CD8-positive, alpha-beta memory T cell (primary cell): ENCODE measurements around the gene RAD51B. TPM values are rescaled to one million over a fixed set of nuclear protein-coding genes. Genes with fewer than 3 reads are reported as not detected.

Experiments used
- CTCF ChIA-PET: fragments of 350-600 bp; sonication (Branson Sonifier 250); formaldehyde crosslinking; loops from one replicate; lab custom pipeline; 2021; ENCODE audit warnings: antibody characterized with exemption; lab: Charles Lee
- POLR2A ChIA-PET: fragments of 350-600 bp; sonication (Branson Sonifier 250); formaldehyde crosslinking; loops from one replicate; lab custom pipeline; 2021; ENCODE audit warnings: antibody characterized with exemption; lab: Charles Lee
- DNase-seq, 5 donors: peaks; one replicate each; pipeline versions ENCODE4 v3.0.0 to v3.0.0-alpha.2; 2020 to 2022; ENCODE audit warnings: mixed read lengths in 1 of 5
- H3K27ac ChIP-seq: one replicate; pipeline ENCODE4 v1.7.0; 2013; ENCODE audit warnings: low read depth, mild to moderate bottlenecking, low read length, moderate library complexity
- H3K27me3 ChIP-seq: 2 replicates; pipeline ENCODE4 v1.7.0; 2013; ENCODE audit warnings: low read length, mild to moderate bottlenecking; ENCODE audit not compliant: insufficient read depth, poor library complexity, severe bottlenecking
- H3K36me3 ChIP-seq: 2 replicates; pipeline ENCODE4 v1.7.0; 2013; ENCODE audit warnings: mild to moderate bottlenecking, low read length, moderate library complexity; ENCODE audit not compliant: insufficient read depth
- H3K4me1 ChIP-seq: 2 replicates; pipeline ENCODE4 v1.7.0; 2013; ENCODE audit warnings: mild to moderate bottlenecking, low read length, moderate library complexity; ENCODE audit not compliant: insufficient read depth
- H3K4me3 ChIP-seq: 2 replicates; pipeline ENCODE4 v1.7.0; 2013; ENCODE audit warnings: mild to moderate bottlenecking, low read length
- H3K9me3 ChIP-seq: 2 replicates; pipeline ENCODE4 v1.7.0; 2013; ENCODE audit warnings: mild to moderate bottlenecking, low read length
- H3K27ac Mint-ChIP-seq, 8 donors: one replicate each; pipeline ENCODE4 v1.8.0; 2020 to 2021; ENCODE audit warnings: mixed read lengths in 8 of 8, mild to moderate bottlenecking in 6 of 8, inconsistent platforms in 3 of 8, moderate library complexity in 3 of 8
- H3K27me3 Mint-ChIP-seq, 2 donors: one replicate each; pipeline ENCODE4 v1.8.0; 2020 to 2021; ENCODE audit warnings: mixed read lengths in 2 of 2, mild to moderate bottlenecking in 1 of 2, moderate library complexity in 1 of 2
- H3K36me3 Mint-ChIP-seq, 3 donors: one replicate each; pipeline ENCODE4 v1.8.0; 2020 to 2021; ENCODE audit warnings: mixed read lengths in 3 of 3, inconsistent platforms in 1 of 3, mild to moderate bottlenecking in 1 of 3
- H3K4me1 Mint-ChIP-seq, 3 donors: one replicate each; pipeline ENCODE4 v1.8.0; 2020 to 2021; ENCODE audit warnings: mixed read lengths in 3 of 3, inconsistent platforms in 1 of 3, mild to moderate bottlenecking in 1 of 3
- H3K4me3 Mint-ChIP-seq, 7 donors: one replicate each; pipeline ENCODE4 v1.8.0; 2020 to 2021; ENCODE audit warnings: mixed read lengths in 7 of 7, mild to moderate bottlenecking in 6 of 7, moderate library complexity in 4 of 7, inconsistent platforms in 2 of 7
- H3K9me3 Mint-ChIP-seq, 5 donors: one replicate each; pipeline ENCODE4 v1.8.0; 2020 to 2022; ENCODE audit warnings: mixed read lengths in 5 of 5, mild to moderate bottlenecking in 3 of 5, moderate library complexity in 2 of 5, inconsistent platforms in 1 of 5
- polyA plus RNA-seq: library from polyadenylated mRNA; unstranded; fragments of 300-500 nt; fragmentation: Illumina TruSeq; gene quantifications from one replicate; pipeline ENCODE4 v1.2.3, GENCODE V29; 2021
- total RNA-seq, 2 experiments: library from RNA; stranded (reverse); gene quantifications; one replicate each; pipeline ENCODE4 v1.2.3, GENCODE V29; 2021

Gene RAD51B
- total and polyA plus RNA-seq, 3 experiments from 2014 or later, result 15.7 to 22.9 (median 17.4) TPM

DNA sequence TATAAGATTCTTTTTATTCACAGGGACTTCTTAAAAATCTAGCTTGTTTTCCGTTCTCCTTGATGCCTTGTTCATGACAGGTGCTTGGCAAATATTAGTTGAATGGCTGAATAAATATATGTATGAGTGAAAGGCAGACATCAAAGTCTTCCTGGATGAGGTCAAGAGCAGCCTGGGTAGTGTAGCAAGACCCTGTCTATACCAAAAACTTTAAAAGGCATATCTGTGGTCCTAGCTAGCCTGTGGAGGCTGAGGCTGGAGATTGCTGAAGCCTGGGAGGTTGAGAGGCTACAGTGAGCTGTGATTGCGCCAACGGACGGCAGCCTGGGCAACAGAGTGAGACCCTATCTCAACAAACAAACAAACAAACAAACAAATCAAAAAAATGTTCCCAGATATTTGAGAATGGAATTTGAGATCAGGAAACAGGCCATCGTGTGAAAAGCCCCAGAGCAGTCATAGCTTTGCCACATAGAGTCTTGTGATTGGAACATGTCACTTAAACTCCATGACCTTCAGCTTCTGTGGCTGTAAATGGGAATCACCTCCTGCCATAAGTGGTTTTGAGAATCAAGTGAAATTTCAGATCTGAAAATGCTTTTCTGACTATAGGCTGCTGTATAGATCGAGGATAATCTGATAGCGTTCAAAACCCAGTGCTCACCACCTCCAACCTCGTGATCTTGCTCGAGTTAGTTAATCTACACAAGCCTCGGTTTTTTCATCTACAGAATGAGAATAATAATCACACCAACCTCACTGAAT lies 908.9 kb downstream of the RAD51B start:
- no peaks in the 10 kb centered on the region for H3K36me3 Mint-ChIP-seq
- no peak overlapping the region for H3K27ac ChIP-seq
- ChIA-PET CTCF (interaction anchor here (1.1 kb wide), 1 partner anchor 61 kb away, joined by 4 read pairs; no protein-coding TSS in a partner anchor), POLR2A (no interaction called here)
- peaks cover 16 to 28% (median 17%) of the 10 kb centered on the region in 3 donors for H3K4me1 Mint-ChIP-seq
- H3K4me3 ChIP-seq, result no peak overlapping the region
- peak overlapping the region in 1 of 7 donors; percentile 54 for H3K4me3 Mint-ChIP-seq
- DNase-seq, result no peak
- H3K9me3 Mint-ChIP-seq, result no peaks in the 10 kb centered on the region
- no peaks in the 10 kb centered on the region for H3K27me3 ChIP-seq
- H3K27me3 Mint-ChIP-seq, result peaks cover 0 to 2% of the 10 kb centered on the region in 2 donors
- peak overlapping the region in 1 of 8 donors; percentile 29 for H3K27ac Mint-ChIP-seq
- no peaks in the 10 kb centered on the region for H3K36me3 ChIP-seq
- H3K4me1 ChIP-seq, result peaks cover 5% of the 10 kb centered on the region
- no peaks in the 10 kb centered on the region for H3K9me3 ChIP-seq

DNA sequence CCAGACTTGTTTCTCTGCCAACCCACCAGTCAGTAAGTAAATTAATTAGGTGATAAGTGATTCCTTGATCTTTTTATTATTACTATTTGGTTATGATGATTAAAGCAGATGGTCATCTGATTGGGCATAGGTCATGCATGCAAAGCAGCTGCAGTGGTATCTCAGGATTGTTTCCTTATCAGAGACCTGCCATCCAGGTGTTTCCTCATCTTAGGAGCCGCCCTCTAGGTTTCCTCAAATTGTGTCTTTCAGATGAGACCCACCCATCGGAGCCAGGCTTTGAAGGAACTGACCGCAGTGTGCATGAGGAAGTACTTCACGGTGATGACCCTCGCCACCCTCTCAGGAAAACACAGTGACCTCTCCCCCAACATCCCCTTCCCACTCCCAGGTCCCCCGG lies 910.0 kb downstream of the RAD51B start:
- Mint-ChIP-seq H3K9me3 (no peaks in the 10 kb centered on the region), H3K4me3 (no peak overlapping the region), H3K36me3 (no peaks in the 10 kb centered on the region), H3K4me1 (peaks cover 26 to 38% (median 27%) of the 10 kb centered on the region in 3 donors), H3K27me3 (peaks cover 0 to 2% of the 10 kb centered on the region in 2 donors), H3K27ac (peak overlapping the region in 2 of 8 donors; percentile 54 to 74)
- DNase-seq, result peak in 1 of 5 donors; percentile 19
- H3K4me1 ChIP-seq, result peaks cover 15% of the 10 kb centered on the region
- H3K36me3 ChIP-seq, result no peaks in the 10 kb centered on the region
- H3K9me3 ChIP-seq, result no peaks in the 10 kb centered on the region
- H3K4me3 ChIP-seq, result no peak overlapping the region
- no peaks in the 10 kb centered on the region for H3K27me3 ChIP-seq
- CTCF ChIA-PET, result interaction anchor here (0.6 kb wide), 1 partner anchor 36 kb away, joined by 3 read pairs; no protein-coding TSS in a partner anchor
- POLR2A ChIA-PET, result no interaction called here
- no peak overlapping the region for H3K27ac ChIP-seq

DNA sequence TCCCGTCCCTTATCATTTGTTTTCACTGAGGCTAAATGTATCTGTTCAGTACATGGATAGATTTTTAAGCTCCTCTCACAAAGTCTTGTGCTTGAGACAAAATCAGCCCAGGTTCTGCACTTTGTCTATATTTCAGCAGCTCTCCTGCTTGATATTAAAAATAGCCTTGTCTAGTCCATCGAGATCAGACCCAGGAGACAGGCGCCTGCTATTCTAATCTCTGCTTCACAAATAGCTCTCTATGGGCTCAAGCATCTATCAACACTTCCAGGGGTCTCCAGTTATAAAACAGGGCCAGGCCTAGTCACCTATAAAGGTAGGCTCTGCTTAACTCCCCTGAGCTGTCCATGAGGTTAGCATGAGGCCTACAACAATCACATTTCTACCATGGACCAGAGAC lies 910.8 kb downstream of the RAD51B start:
- ChIA-PET CTCF (no interaction called here), POLR2A (no interaction called here)
- Mint-ChIP-seq H3K4me1 (peaks cover 33 to 46% (median 35%) of the 10 kb centered on the region in 3 donors), H3K27ac (peak overlapping the region in 3 of 8 donors; percentile 5 to 36 (median 12)), H3K36me3 (no peaks in the 10 kb centered on the region), H3K27me3 (peaks cover 0 to 2% of the 10 kb centered on the region in 2 donors), H3K4me3 (no peak overlapping the region), H3K9me3 (no peaks in the 10 kb centered on the region)
- Histone ChIP-seq H3K27ac (no peak overlapping the region), H3K36me3 (no peaks in the 10 kb centered on the region), H3K4me3 (no peak overlapping the region), H3K4me1 (peaks cover 23% of the 10 kb centered on the region), H3K9me3 (no peaks in the 10 kb centered on the region), H3K27me3 (no peaks in the 10 kb centered on the region)
- DNase-seq, result peak in 1 of 5 donors; percentile 3

DNA sequence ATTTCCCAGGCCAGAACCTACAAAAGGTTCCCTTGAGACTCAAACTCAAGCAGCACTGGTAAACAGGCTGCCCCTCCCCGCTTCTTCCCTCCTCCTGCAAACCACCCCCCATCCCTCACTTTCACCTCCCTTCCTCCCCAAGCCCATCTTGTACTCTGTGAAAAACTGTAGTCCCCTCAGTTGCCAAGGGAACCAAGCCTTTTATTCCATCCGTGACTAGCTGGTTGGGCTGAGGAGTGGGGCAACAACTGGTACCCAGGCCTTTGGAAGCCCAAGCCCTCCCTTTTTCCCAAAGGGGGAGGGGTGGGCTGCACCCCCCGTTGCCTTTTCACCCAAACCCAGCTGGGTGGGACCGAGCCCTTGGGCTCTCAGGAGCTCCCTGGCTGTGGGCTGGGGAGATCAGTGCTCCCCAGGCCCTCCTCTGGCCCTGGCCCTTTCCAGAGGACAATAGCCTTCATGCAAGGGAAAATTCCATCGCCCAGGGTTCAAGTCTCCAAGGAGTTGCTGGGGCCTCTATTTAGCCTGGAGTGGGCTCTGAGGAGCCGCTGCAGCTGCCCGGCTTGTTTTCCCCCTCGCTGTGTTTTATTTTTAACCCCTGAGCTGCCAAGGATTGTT lies 911.3 kb downstream of the RAD51B start:
- Histone ChIP-seq H3K27me3 (no peaks in the 10 kb centered on the region), H3K27ac (no peak overlapping the region), H3K36me3 (no peaks in the 10 kb centered on the region), H3K9me3 (no peaks in the 10 kb centered on the region), H3K4me1 (peaks cover 28% of the 10 kb centered on the region), H3K4me3 (no peak overlapping the region)
- CTCF ChIA-PET, result no interaction called here
- Mint-ChIP-seq H3K36me3 (no peaks in the 10 kb centered on the region), H3K4me1 (peaks cover 34 to 52% (median 41%) of the 10 kb centered on the region in 3 donors), H3K27me3 (peaks cover 0 to 2% of the 10 kb centered on the region in 2 donors), H3K9me3 (no peaks in the 10 kb centered on the region), H3K27ac (peak overlapping the region in 4 of 8 donors; percentile 5 to 65 (median 34)), H3K4me3 (no peak overlapping the region)
- DNase-seq, result no peak
- POLR2A ChIA-PET, result no interaction called here

DNA sequence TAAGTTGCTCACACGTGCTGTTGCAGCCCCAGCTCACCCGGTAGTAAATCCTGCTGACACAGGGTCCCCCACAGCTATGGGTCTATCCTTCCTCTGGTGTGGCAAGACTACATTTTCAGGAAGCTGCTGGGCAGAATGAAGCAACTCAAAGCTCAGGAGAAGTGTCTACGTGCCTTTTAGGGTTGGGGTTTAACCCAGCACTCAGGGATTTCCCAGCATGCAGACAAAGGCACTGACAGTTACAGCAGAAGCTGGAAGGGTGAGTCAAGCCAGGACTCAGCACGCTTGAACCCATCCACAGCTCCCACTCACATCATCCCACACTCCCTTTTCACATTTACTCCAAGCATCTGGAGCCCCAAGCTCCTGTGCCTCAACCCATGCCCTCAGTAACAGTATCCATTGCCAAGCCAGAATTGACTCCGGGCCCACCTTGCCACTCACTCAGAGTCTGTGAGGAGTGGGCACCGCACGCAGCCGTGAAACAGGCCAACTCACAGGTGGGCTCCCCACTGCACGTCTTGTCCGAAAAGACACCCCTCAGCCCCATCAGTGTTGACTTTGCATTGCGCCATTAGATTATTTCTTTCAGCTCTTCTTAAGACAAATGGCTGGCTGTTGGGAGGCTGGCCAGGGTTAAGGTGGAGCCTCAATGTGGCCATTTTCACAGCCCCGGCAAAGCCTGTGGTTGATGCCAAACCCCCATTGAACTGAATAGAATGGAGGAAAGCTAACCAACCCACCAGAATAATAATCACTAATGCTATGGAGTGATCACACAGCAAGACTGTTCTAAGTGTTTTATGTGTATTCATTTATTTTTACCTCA lies 913.7 kb downstream of the RAD51B start:
- Histone ChIP-seq H3K4me1 (peaks cover 31% of the 10 kb centered on the region), H3K9me3 (no peaks in the 10 kb centered on the region), H3K27me3 (no peaks in the 10 kb centered on the region), H3K27ac (no peak overlapping the region), H3K36me3 (no peaks in the 10 kb centered on the region), H3K4me3 (no peak overlapping the region)
- DNase-seq, result no peak
- no peaks in the 10 kb centered on the region for H3K36me3 Mint-ChIP-seq
- H3K4me1 Mint-ChIP-seq, result peaks cover 41 to 58% (median 53%) of the 10 kb centered on the region in 3 donors
- ChIA-PET POLR2A (interaction anchor here (0.9 to 1.0 kb wide), 2 partner anchors 51 to 81 kb away, joined by 3 to 8 read pairs; no protein-coding TSS in a partner anchor), CTCF (interaction anchor here (0.9 to 1.9 kb wide), 4 partner anchors 11 to 55 kb away, joined by 3 to 5 read pairs (median 4); no protein-coding TSS in a partner anchor)
- H3K27me3 Mint-ChIP-seq, result peaks cover 0 to 2% of the 10 kb centered on the region in 2 donors
- peak overlapping the region in 2 of 7 donors; percentile 20 to 57 for H3K4me3 Mint-ChIP-seq
- H3K27ac Mint-ChIP-seq, result peak overlapping the region in 4 of 8 donors; percentile 55 to 70 (median 63)
- H3K9me3 Mint-ChIP-seq, result no peaks in the 10 kb centered on the region

DNA sequence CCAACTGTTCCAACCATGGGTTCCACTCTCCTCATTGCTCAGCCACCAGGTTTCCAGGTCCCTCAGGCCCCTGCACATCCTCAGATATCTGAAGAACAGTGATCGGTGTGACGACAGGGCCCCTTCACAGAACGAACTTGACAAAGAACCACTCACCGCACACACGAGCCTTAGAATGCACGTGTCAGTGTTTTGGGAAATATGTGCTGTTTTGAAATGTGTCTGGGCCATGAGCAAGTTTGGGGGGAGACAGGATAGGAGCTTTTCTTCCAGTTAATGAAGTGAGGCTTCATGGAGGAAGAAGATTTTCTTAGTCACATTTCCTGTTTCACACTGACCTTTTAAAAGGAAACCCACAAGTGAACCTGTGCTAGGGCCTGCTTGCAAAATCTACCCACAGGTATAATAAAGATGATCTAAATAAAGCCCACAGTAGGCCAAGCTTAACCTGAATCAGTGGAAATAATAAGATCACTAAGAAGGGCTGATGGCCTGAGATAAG lies 914.7 kb downstream of the RAD51B start:
- Mint-ChIP-seq H3K4me1 (peaks cover 42 to 51% (median 49%) of the 10 kb centered on the region in 3 donors), H3K36me3 (no peaks in the 10 kb centered on the region), H3K27ac (peak overlapping the region; percentile 66 to 89 (median 82)), H3K27me3 (peaks cover 0 to 2% of the 10 kb centered on the region in 2 donors), H3K9me3 (no peaks in the 10 kb centered on the region), H3K4me3 (peak overlapping the region in 6 of 7 donors; percentile 28 to 64 (median 44))
- peak in 2 of 5 donors; percentile 38 to 61 for DNase-seq
- H3K9me3 ChIP-seq, result no peaks in the 10 kb centered on the region
- no peak overlapping the region for H3K4me3 ChIP-seq
- no peaks in the 10 kb centered on the region for H3K27me3 ChIP-seq
- no peak overlapping the region for H3K27ac ChIP-seq
- ChIA-PET CTCF (interaction anchor here (0.7 to 1.9 kb wide), 4 partner anchors 12 to 54 kb away, joined by 3 to 5 read pairs (median 4); no protein-coding TSS in a partner anchor), POLR2A (interaction anchor here (0.7 to 1.7 kb wide), 6 partner anchors 15 to 80 kb away, joined by 3 to 8 read pairs (median 4); partner anchors contain the start of gene ZFP36L1)
- no peaks in the 10 kb centered on the region for H3K36me3 ChIP-seq
- H3K4me1 ChIP-seq, result peaks cover 31% of the 10 kb centered on the region

DNA sequence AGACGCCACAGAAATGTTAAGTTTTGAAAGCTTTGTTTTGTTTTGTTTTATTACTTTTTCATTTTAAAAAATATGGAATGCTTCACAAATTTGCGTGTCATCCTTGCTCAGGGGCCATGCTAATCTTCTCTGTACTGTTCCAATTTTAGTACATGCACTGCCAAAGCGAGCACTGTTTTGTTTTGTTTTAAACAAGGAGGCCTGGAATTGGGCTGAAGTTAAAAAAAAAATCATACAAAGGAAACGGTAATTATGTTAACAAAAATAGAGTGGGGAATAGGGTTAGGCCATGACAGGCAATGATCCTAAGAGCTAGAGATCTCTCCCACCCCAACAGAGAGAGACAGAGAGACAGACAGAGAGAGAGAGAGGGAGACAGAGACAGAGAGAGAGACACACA lies 916.3 kb downstream of the RAD51B start:
- H3K9me3 Mint-ChIP-seq, result no peaks in the 10 kb centered on the region
- H3K36me3 ChIP-seq, result no peaks in the 10 kb centered on the region
- no peaks in the 10 kb centered on the region for H3K36me3 Mint-ChIP-seq
- H3K27me3 Mint-ChIP-seq, result no peaks in the 10 kb centered on the region
- no peak overlapping the region for H3K4me3 ChIP-seq
- H3K9me3 ChIP-seq, result no peaks in the 10 kb centered on the region
- ChIA-PET POLR2A (interaction anchor here (1.0 kb wide), 1 partner anchor 45 kb away, joined by 5 read pairs; no protein-coding TSS in a partner anchor), CTCF (interaction anchor here (1.5 kb wide), 1 partner anchor 81 kb away, joined by 3 read pairs; no protein-coding TSS in a partner anchor)
- peaks cover 31% of the 10 kb centered on the region for H3K4me1 ChIP-seq
- H3K27ac ChIP-seq, result no peak overlapping the region
- peaks cover 35 to 54% (median 45%) of the 10 kb centered on the region in 3 donors for H3K4me1 Mint-ChIP-seq
- peak overlapping the region in 5 of 8 donors; percentile 39 to 95 (median 84) for H3K27ac Mint-ChIP-seq
- H3K27me3 ChIP-seq, result no peaks in the 10 kb centered on the region
- peak overlapping the region in 2 of 7 donors; percentile 1 to 16 for H3K4me3 Mint-ChIP-seq
- DNase-seq, result peak in 1 of 5 donors; percentile 0
